Activated B cell treated with CpG ODN at 0.5 μM for 24 hours (primary cell): Measurements from ENCODE around the gene GRM7. TPM values are rescaled to one million over a fixed set of nuclear protein-coding genes. Genes with fewer than 3 reads are reported as not detected.

Experiments used
- ATAC-seq: fragments of 200-7000 bp; cut with Tn5 transposase; one replicate; pipeline ENCODE4 v1.10.0; 2021; ENCODE audit warnings: low read depth, mild to moderate bottlenecking, moderate library complexity
- CTCF ChIA-PET: fragments of 350-600 bp; sonication (Branson Sonifier 250); formaldehyde crosslinking; loops from one replicate; lab custom pipeline; 2021; ENCODE audit warnings: antibody characterized with exemption; lab: Charles Lee
- POLR2A ChIA-PET: fragments of 350-600 bp; sonication (Branson Sonifier 250); formaldehyde crosslinking; loops from one replicate; lab custom pipeline; 2021; ENCODE audit warnings: antibody characterized with exemption; lab: Charles Lee
- DNase-seq: peaks from one replicate; pipeline ENCODE4 v3.0.0; 2022
- H3K27ac Mint-ChIP-seq: one replicate; pipeline ENCODE4 v1.8.0; 2020; ENCODE audit warnings: mixed read lengths
- H3K27me3 Mint-ChIP-seq: one replicate; pipeline ENCODE4 v1.8.0; 2021; ENCODE audit warnings: mixed read lengths
- H3K36me3 Mint-ChIP-seq: one replicate; pipeline ENCODE4 v1.8.0; 2021; ENCODE audit warnings: low read depth, mixed read lengths
- H3K4me1 Mint-ChIP-seq: one replicate; pipeline ENCODE4 v1.8.0; 2021; ENCODE audit warnings: mixed read lengths
- H3K4me3 Mint-ChIP-seq: one replicate; pipeline ENCODE4 v1.8.0; 2020; ENCODE audit warnings: mild to moderate bottlenecking, mixed read lengths
- H3K9me3 Mint-ChIP-seq: one replicate; pipeline ENCODE4 v1.8.0; 2020; ENCODE audit warnings: mixed read lengths
- intact Hi-C: fragments of 100-400 bp; cut with micrococcal nuclease; formaldehyde crosslinking; loops from one replicate; pipeline ENCODE4 v1.15.1; 2024
- total RNA-seq: library from RNA; stranded (reverse); gene quantifications from 2 replicates; pipeline ENCODE4 v1.2.3, GENCODE V29; 2022
- TF ChIP-seq, protein P1 (sequence below): fragments of 200-600 bp; IDR thresholded peaks from one replicate; pipeline ENCODE4 v1.8.0; 2022; ENCODE audit warnings: antibody characterized with exemption, mild to moderate bottlenecking

The GRM7 gene
- total RNA-seq, 1 donor from 2014 or later = not detected

DNA sequence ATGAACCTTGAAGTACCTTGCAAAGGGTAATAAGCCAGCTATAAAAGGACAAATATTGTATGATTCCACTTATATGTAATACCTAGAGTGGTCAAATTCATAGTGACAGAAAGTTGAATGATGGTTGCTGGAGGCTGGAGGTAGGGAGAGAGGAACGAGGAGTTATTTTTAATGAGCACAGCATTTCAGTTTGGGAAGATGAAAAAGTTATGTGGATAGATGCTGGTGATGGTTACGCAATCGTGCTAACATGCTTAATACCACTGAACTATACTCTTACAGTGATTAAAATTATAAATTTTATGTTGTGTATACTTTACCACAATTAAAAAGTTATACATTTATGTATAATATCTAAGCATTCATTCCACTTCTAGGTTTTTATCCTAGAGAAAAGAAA lies 168.6 kb downstream of the GRM7 start:
- CTCF ChIA-PET = no interaction called here
- Mint-ChIP-seq H3K36me3 (no peaks in the 10 kb centered on the region), H3K27ac (no peak overlapping the region), H3K4me3 (no peak overlapping the region), H3K9me3 (peaks cover 5% of the 10 kb centered on the region), H3K4me1 (no peaks in the 10 kb centered on the region), H3K27me3 (no peaks in the 10 kb centered on the region)
- intact Hi-C loops = no loop called here
- POLR2A ChIA-PET = no interaction called here
- DNase-seq (no peak), ATAC-seq (no peak)
- TF ChIP-seq, protein P1, sequence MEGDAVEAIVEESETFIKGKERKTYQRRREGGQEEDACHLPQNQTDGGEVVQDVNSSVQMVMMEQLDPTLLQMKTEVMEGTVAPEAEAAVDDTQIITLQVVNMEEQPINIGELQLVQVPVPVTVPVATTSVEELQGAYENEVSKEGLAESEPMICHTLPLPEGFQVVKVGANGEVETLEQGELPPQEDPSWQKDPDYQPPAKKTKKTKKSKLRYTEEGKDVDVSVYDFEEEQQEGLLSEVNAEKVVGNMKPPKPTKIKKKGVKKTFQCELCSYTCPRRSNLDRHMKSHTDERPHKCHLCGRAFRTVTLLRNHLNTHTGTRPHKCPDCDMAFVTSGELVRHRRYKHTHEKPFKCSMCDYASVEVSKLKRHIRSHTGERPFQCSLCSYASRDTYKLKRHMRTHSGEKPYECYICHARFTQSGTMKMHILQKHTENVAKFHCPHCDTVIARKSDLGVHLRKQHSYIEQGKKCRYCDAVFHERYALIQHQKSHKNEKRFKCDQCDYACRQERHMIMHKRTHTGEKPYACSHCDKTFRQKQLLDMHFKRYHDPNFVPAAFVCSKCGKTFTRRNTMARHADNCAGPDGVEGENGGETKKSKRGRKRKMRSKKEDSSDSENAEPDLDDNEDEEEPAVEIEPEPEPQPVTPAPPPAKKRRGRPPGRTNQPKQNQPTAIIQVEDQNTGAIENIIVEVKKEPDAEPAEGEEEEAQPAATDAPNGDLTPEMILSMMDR = no peak

DNA sequence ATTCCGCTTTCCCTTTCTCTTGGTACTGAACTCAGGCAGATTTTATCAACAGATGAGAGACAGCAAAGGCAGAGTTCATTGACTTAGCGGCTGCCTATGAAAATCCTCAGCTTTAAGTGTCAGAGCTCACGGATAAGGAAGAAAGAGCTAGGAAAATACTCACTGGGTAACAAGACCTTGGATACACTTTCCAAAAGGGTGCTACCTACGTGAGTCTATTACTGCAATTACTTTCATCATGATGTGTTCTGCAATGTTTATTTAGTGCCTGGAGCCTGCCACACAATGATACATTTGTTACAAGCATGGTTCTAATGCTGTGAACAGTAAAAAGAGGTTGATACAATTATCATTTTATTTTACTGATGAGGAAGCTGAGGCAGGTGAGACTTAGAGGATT lies 177.5 kb downstream of the GRM7 start:
- no peaks in the 10 kb centered on the region for H3K27me3 Mint-ChIP-seq
- TF ChIP-seq, protein P1 = no peak
- no peak overlapping the region for H3K4me3 Mint-ChIP-seq
- no peaks in the 10 kb centered on the region for H3K4me1 Mint-ChIP-seq
- H3K27ac Mint-ChIP-seq = no peak overlapping the region
- no peaks in the 10 kb centered on the region for H3K36me3 Mint-ChIP-seq
- DNase-seq (no peak), ATAC-seq (no peak)
- ChIA-PET CTCF (no interaction called here), POLR2A (no interaction called here)
- H3K9me3 Mint-ChIP-seq = peaks cover 7% of the 10 kb centered on the region
- intact Hi-C loops = no loop called here

DNA sequence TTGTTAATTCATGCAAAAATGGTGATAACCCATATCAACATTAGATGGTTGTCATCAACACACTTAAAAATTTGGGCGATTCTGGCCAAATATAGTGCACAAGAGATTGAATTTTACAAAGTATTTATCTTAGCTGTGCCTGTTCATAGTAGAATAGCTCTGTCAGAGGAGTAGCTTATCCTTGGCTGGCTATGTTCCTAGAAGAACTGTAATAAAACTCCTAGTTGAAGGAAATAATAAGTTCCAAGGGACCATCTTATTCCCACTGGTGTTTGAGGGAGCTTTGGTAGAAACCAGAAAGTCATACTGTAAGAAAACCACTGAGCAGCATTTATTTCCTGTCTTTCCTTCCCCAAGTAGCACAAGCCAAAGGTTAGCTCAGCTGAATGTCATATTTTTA lies 201.8 kb downstream of the GRM7 start:
- Mint-ChIP-seq H3K36me3 (no peaks in the 10 kb centered on the region), H3K27ac (no peak overlapping the region), H3K9me3 (peaks cover 7% of the 10 kb centered on the region), H3K4me3 (no peak overlapping the region), H3K27me3 (no peaks in the 10 kb centered on the region), H3K4me1 (no peaks in the 10 kb centered on the region)
- intact Hi-C loops = no loop called here
- no peak for DNase-seq
- CTCF ChIA-PET = no interaction called here
- TF ChIP-seq, protein P1 = no peak
- no peak for ATAC-seq
- POLR2A ChIA-PET = no interaction called here

DNA sequence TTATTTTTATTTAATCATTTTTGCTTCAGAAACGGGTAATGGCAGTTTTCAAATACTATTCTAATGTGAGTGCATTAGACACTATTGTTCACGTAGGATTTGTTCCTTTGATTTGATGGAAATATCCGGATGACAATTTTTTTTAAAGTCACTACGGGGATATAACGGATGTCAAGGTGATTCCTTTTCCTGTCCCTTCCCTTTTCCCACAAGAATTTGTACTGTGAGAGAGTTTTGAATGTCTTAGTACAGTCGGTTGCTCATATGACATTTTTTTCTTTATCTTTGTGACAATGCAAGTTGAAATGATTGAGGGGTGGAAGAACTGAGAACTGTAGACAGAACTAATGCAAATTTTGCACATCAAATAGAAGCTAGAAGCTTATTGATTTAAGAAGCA lies 209.5 kb downstream of the GRM7 start:
- CTCF ChIA-PET = interaction anchor here (0.6 kb wide), 1 partner anchor 395 kb away, joined by 3 read pairs; no protein-coding TSS in a partner anchor
- TF ChIP-seq, protein P1 = no peak
- POLR2A ChIA-PET = no interaction called here
- no peaks in the 10 kb centered on the region for H3K9me3 Mint-ChIP-seq
- H3K4me3 Mint-ChIP-seq = no peak overlapping the region
- no peaks in the 10 kb centered on the region for H3K27me3 Mint-ChIP-seq
- no peak for ATAC-seq
- intact Hi-C loops = no loop called here
- no peak overlapping the region for H3K27ac Mint-ChIP-seq
- no peaks in the 10 kb centered on the region for H3K36me3 Mint-ChIP-seq
- no peaks in the 10 kb centered on the region for H3K4me1 Mint-ChIP-seq
- no peak for DNase-seq

DNA sequence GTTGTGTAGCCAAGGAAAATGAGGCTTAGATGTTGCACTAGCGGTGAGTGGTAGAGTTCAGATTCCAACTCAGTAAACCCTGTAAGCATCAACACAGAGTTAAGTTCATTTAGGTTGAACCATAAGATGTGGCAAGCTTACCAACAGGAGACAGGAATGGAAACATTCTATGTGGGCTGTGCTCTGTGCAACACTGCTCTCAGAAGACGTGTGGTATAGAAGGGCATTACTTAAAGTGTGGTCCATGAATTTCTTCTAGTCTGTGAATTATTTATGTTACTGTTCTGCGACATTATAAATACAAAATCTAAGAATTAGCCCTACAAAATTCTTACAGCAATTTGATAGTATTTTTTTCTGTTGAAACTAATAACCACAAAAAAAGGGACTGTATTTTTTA lies 213.3 kb downstream of the GRM7 start:
- no peak overlapping the region for H3K4me3 Mint-ChIP-seq
- CTCF ChIA-PET = no interaction called here
- intact Hi-C loops = no loop called here
- no peaks in the 10 kb centered on the region for H3K27me3 Mint-ChIP-seq
- peaks cover 3% of the 10 kb centered on the region for H3K9me3 Mint-ChIP-seq
- no peak overlapping the region for H3K27ac Mint-ChIP-seq
- no peak for DNase-seq
- TF ChIP-seq, protein P1 = no peak
- ATAC-seq = no peak
- POLR2A ChIA-PET = no interaction called here
- H3K4me1 Mint-ChIP-seq = no peaks in the 10 kb centered on the region
- H3K36me3 Mint-ChIP-seq = no peaks in the 10 kb centered on the region
